Stimulated activated memory B cell treated with anti-CD40 and anti-IgM and Interleukin-4, amounts not matched to agents 10 μg/mL and 1 μg/mL and 100 μg/mL, for 72 hours (primary cell): ENCODE measurements around the gene CACNA1C.
"Not testable (repeated sequence)": the region's sequence is repeated elsewhere in the genome, so short reads cannot be mapped to it uniquely, and the experiment has no call there.

Source experiments
- ATAC-seq: fragments of 150-1000 bp; cut with Tn5 transposase; 2 replicates; pipeline ENCODE4 v1.10.0; 2021
- H3K27ac Mint-ChIP-seq: one replicate; pipeline ENCODE4 v1.8.0; 2022; ENCODE audit warnings: mild to moderate bottlenecking, mixed read lengths
- H3K27me3 Mint-ChIP-seq: one replicate; pipeline ENCODE4 v1.8.0; 2022; ENCODE audit warnings: mixed read lengths
- H3K36me3 Mint-ChIP-seq: one replicate; pipeline ENCODE4 v1.8.0; 2022; ENCODE audit warnings: mixed read lengths
- H3K4me1 Mint-ChIP-seq: one replicate; pipeline ENCODE4 v1.8.0; 2022; ENCODE audit warnings: mixed read lengths
- H3K4me3 Mint-ChIP-seq: one replicate; pipeline ENCODE4 v1.8.0; 2022; ENCODE audit warnings: mild to moderate bottlenecking, moderate library complexity, mixed read lengths
- H3K9me3 Mint-ChIP-seq: one replicate; pipeline ENCODE4 v1.8.0; 2022; ENCODE audit warnings: mixed read lengths

The CACNA1C gene

DNA sequence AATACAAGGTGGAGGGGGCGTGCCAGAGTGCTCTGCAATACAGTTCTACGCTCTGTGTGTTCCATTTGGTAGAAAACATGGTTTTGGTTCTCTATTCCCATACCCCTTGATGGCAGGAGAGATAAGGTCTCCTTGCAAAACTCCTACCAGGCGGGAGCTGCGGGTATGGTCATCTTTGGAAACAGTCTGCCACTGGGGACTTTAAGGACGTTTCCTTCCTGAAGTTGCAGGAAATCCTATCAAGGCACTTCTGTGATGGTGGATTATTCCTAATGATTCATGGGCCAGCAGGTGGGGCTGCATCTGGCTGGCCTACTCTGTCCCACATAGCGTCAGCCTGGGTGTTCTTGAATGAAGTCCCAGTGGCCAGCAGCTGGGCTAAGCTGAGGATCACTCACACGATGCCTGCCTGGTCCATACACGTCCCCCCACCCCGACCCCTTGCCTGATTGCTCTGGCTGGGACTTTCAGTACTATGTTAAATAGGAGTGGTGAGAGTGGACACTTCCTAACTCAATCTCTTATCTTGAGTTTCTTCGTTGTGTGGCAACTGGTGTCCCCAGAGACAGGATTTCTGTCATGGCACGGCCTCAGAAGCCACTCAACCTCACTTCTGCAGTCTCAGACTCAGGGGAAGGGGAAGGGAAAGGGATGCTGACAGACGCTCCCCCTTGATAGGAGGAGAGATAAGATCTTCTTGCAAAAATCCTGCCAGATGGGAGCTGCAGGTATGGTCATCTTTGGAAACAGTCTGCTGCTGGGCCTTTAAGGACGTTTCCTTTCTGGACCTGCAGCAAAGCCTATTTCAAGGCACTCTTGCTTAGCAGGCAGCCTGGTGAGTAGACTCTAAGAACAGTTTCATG, 680.9 kb downstream of the CACNA1C start:
- no peaks in the 10 kb centered on the region for H3K4me1 Mint-ChIP-seq
- peaks cover 83% of the 10 kb centered on the region for H3K27me3 Mint-ChIP-seq
- H3K9me3 Mint-ChIP-seq, result no peaks in the 10 kb centered on the region
- H3K27ac Mint-ChIP-seq, result no peak overlapping the region
- no peaks in the 10 kb centered on the region for H3K36me3 Mint-ChIP-seq
- no peak for ATAC-seq
- H3K4me3 Mint-ChIP-seq, result no peak overlapping the region

- Mint-ChIP-seq H3K4me3 (no peak overlapping the region), H3K36me3 (no peaks in the 10 kb centered on the region)
These were observed 682.6 kb downstream of the CACNA1C start for GRCh38 chr12:2735432-2735831.

DNA sequence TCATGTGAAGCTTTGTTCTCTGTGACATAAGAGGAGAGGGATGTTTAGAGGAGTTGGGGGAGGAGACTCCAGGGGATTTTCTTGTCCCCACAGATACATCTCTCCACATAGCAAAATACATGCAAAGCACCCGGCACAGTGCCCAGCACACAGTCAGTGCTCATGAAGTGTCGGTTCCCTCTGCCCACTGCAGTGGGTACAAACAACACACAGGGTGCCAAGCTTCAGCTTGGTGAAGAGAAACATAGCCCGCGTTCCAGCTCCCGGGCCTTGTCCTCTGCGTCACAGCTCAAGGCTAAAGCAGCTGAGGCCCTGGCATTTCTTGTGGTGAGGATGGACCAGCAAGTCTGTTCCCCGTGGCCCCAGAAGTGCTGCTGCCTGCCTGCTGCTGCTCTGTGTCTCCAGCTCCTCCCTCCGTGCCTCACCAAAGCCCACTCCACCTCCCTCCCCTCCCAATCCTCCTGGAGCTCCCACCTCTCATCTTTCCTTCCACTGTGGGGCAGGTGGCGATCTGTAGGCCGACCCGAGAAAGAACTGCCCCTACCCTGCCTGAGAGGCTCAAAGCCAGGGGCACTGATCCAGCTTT, 685.0 kb downstream of the CACNA1C start:
- Mint-ChIP-seq H3K4me3 (no peak overlapping the region), H3K27ac (no peak overlapping the region), H3K9me3 (no peaks in the 10 kb centered on the region), H3K4me1 (no peaks in the 10 kb centered on the region), H3K36me3 (no peaks in the 10 kb centered on the region), H3K27me3 (peaks cover 57% of the 10 kb centered on the region)
- ATAC-seq, result no peak

More at GRCh38 chr12:2735432-2735831, 682.6 kb downstream of the CACNA1C start:
- H3K27ac Mint-ChIP-seq, result no peak overlapping the region
- no peaks in the 10 kb centered on the region for H3K4me1 Mint-ChIP-seq
- no peak for ATAC-seq
- H3K9me3 Mint-ChIP-seq, result no peaks in the 10 kb centered on the region
- peaks cover 72% of the 10 kb centered on the region for H3K27me3 Mint-ChIP-seq

GRCh38 chr12:2739069-2739468, 686.3 kb downstream of the CACNA1C start:
- H3K4me3 Mint-ChIP-seq, result no peak overlapping the region
- no peaks in the 10 kb centered on the region for H3K36me3 Mint-ChIP-seq
- no peak for ATAC-seq
- no peaks in the 10 kb centered on the region for H3K9me3 Mint-ChIP-seq
- H3K4me1 Mint-ChIP-seq, result no peaks in the 10 kb centered on the region
- H3K27ac Mint-ChIP-seq, result no peak overlapping the region
- H3K27me3 Mint-ChIP-seq, result peaks cover 44% of the 10 kb centered on the region

- Mint-ChIP-seq H3K4me3 (no peak overlapping the region), H3K4me1 (no peaks in the 10 kb centered on the region), H3K36me3 (no peaks in the 10 kb centered on the region), H3K9me3 (no peaks in the 10 kb centered on the region), H3K27me3 (peaks cover 35% of the 10 kb centered on the region), H3K27ac (no peak overlapping the region)
- no peak for ATAC-seq
These were observed 687.2 kb downstream of the CACNA1C start for GRCh38 chr12:2739832-2740641.

GRCh38 chr12:2742037-2742436, 689.2 kb downstream of the CACNA1C start:
- H3K4me3 Mint-ChIP-seq, H3K36me3 Mint-ChIP-seq, ATAC-seq, H3K4me1 Mint-ChIP-seq, H3K9me3 Mint-ChIP-seq, H3K27ac Mint-ChIP-seq: not testable (repeated sequence)
- peaks cover 18% of the 10 kb centered on the region for H3K27me3 Mint-ChIP-seq

DNA sequence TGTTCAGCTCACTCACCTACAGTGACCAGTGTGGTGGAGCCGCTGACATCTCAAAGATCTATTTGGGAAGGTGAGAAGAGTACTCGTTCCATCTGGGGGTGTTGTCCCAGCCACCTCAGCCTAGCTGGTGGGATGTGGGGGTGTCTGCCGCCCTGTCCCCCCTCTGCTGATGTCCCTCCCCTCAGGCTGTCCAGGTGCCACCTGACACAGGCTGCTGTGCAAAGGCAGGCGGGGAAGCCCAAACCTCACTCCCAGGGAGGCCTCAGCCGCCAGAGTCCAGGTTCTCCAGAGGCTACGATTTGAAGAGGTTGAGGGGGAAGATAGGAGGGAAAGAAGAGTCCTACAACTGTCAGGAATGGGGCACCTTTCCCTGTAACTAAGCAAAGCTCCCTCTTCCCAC, 690.7 kb downstream of the CACNA1C start:
- H3K27ac Mint-ChIP-seq, result no peak overlapping the region
- no peak for ATAC-seq
- no peak overlapping the region for H3K4me3 Mint-ChIP-seq
- H3K27me3 Mint-ChIP-seq, result peaks cover 10% of the 10 kb centered on the region
- no peaks in the 10 kb centered on the region for H3K4me1 Mint-ChIP-seq
- H3K9me3 Mint-ChIP-seq, result peaks cover 7% of the 10 kb centered on the region
- no peaks in the 10 kb centered on the region for H3K36me3 Mint-ChIP-seq

GRCh38 chr12:2745655-2746054, 692.9 kb downstream of the CACNA1C start:
- Mint-ChIP-seq H3K27me3 (peaks cover 2% of the 10 kb centered on the region), H3K4me3 (no peak overlapping the region), H3K36me3 (no peaks in the 10 kb centered on the region), H3K4me1 (no peaks in the 10 kb centered on the region), H3K27ac (no peak overlapping the region), H3K9me3 (peaks cover 7% of the 10 kb centered on the region)
- no peak for ATAC-seq
